ENCODE data around the gene MRPL18.

Gene MRPL18

DNA sequence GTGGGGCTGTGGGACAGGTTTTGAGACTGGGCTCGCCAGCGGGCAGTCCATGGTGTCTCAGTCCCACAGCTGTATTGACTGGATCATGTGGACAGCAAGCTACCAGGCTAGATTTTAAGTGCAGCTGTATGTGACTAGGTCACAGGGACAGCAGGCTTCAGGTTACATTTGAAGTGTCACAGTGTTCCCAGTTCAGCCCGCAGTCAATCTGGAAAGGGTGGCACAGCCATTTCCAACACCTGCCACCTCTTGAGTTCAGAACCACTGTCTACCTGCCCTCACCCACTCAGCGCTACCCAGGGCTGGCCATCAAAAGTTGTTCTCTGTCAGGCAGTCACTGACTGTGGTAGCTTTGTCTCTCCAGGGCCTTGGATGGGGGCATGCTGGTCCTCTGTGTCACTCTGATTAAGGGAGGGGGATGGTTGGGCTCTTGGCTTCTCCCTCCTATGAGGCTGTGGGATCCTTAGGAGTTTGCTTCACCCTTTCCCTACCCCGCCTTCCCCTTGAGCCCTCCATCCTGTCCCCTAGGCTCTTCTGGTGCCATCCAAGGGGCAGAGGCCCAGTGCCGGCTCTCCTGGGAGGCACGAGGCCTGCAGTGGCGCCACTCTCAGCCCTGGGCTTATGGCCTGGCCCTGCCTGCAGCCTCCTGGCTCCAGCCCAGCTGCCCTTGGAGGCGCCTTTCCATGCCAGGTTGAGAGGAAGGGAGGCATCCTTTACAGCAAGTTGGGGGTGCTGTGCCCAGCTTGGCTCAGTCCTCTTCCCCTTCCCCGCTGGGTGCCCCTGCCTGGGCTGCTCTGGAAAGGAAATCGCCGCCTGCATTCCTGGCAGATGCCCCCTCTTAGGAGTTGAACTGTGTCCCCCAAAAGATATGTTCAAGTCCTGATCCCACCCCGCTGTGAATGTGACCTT is 54.7 kb downstream of the MRPL18 start:
- ATAC-seq, result no peak
